OCI-LY3 (cell line): ENCODE results near the gene TMEM171.

Source experiments
- H2AFZ ChIP-seq: fragments of 200-600, 300-600 bp; shearing (Covaris generic); 2 replicates; pipeline ENCODE4 v1.6.0; 2014; ENCODE audit warnings: antibody characterized with exemption, low read depth, low read length
- H3K27ac ChIP-seq: fragments of 200-600, 300-600 bp; sonication (generic); 2 replicates; pipeline ENCODE4 v1.5.1; 2014; ENCODE audit warnings: mild to moderate bottlenecking, low read length, moderate library complexity, mixed read lengths
- H3K27me3 ChIP-seq: fragments of 200-600, 300-600 bp; sonication (generic); 2 replicates; pipeline ENCODE4 v1.6.1; 2014; ENCODE audit warnings: low read depth, low read length, mixed read lengths
- H3K36me3 ChIP-seq: fragments of 200-600, 300-600 bp; sonication (generic); replicated peaks from 2 replicates; pipeline ENCODE3; 2014; ENCODE audit warnings: low read depth, low read length, mixed read lengths
- H3K4me1 ChIP-seq: fragments of 300-600, 200-600 bp; sonication (generic); 2 replicates; pipeline ENCODE4 v1.6.1; 2014; ENCODE audit warnings: low read length, mixed read lengths
- H3K4me2 ChIP-seq: fragments of 200-600, 300-600 bp; sonication (generic); 2 replicates; pipeline ENCODE4 v1.6.1; 2014; ENCODE audit warnings: low read length, mixed read lengths
- H3K4me3 ChIP-seq: fragments of 300-600, 200-600 bp; sonication (generic); 2 replicates; pipeline ENCODE4 v1.5.1; 2014; ENCODE audit warnings: antibody characterized with exemption, mild to moderate bottlenecking, low read length, moderate library complexity
- H3K79me2 ChIP-seq: fragments of 300-600, 200-600 bp; shearing (Covaris generic); 2 replicates; pipeline ENCODE4 v1.6.1; 2014; ENCODE audit warnings: mild to moderate bottlenecking, low read length, mixed read lengths
- H3K9ac ChIP-seq: fragments of 300-600, 200-600 bp; shearing (Covaris generic); 2 replicates; pipeline ENCODE4 v1.6.0; 2014; ENCODE audit warnings: mild to moderate bottlenecking, low read length, moderate library complexity
- H3K9me3 ChIP-seq: fragments of 200-600, 300-600 bp; shearing (Covaris generic); 2 replicates; pipeline ENCODE4 v1.6.1; 2014; ENCODE audit warnings: low read length, mixed read lengths; ENCODE audit not compliant: insufficient read depth
- H4K20me1 ChIP-seq: fragments of 200-600, 300-600 bp; sonication (generic); 2 replicates; pipeline ENCODE4 v1.6.1; 2016; ENCODE audit warnings: low read length, mixed read lengths; ENCODE audit not compliant: insufficient read depth
- CTCF ChIP-seq: fragments of 200-600, 300-600 bp; sonication (generic); IDR thresholded peaks from 2 replicates; pipeline ENCODE4 v1.5.1; 2014; ENCODE audit warnings: antibody characterized with exemption, low read length, low read depth
- EZH2phosphoT487 ChIP-seq: fragments of 200-600 bp; shearing (Covaris generic); IDR thresholded peaks from 2 replicates; pipeline ENCODE4 v1.6.1; 2018; ENCODE audit warnings: antibody characterized with exemption, mixed run types, low read depth

Gene TMEM171

GRCh38 chr5:73158313-73158712 lies 37.9 kb downstream of the TMEM171 start:
- Histone ChIP-seq H3K4me3 (no peak overlapping the region), H3K27ac (no peak overlapping the region), H3K79me2 (no peaks in the 10 kb centered on the region), H3K4me1 (peaks cover 45% of the 10 kb centered on the region), H3K27me3 (peaks cover 84% of the 10 kb centered on the region), H3K36me3 (no peaks in the 10 kb centered on the region), H4K20me1 (peaks cover 69% of the 10 kb centered on the region), H3K9me3 (no peaks in the 10 kb centered on the region), H2AFZ (no peak overlapping the region), H3K4me2 (no peak overlapping the region; the same call in 1 of the 2 replicates), H3K9ac (no peak overlapping the region)
- TF ChIP-seq EZH2phosphoT487, result no peak
- TF ChIP-seq CTCF, result no peak

GRCh38 chr5:73160239-73160671 lies 39.9 kb downstream of the TMEM171 start:
- H3K4me2 ChIP-seq, result peak overlapping the region; percentile 63
- H3K27me3 ChIP-seq, result peaks cover 90% of the 10 kb centered on the region

GRCh38 chr5:73170522-73170921 lies 50.1 kb downstream of the TMEM171 start:
- Histone ChIP-seq H2AFZ (no peak overlapping the region), H3K9me3 (no peaks in the 10 kb centered on the region), H3K4me2 (no peak overlapping the region), H3K36me3 (no peaks in the 10 kb centered on the region), H3K4me3 (no peak overlapping the region), H3K4me1 (peaks cover 13% of the 10 kb centered on the region), H3K9ac (no peak overlapping the region), H3K79me2 (no peaks in the 10 kb centered on the region), H3K27ac (no peak overlapping the region), H3K27me3 (peaks cover 93% of the 10 kb centered on the region), H4K20me1 (peaks cover 50% of the 10 kb centered on the region)
- peak; percentile 47 for TF ChIP-seq CTCF
- no peak for TF ChIP-seq EZH2phosphoT487

More at GRCh38 chr5:73160239-73160671, 39.9 kb downstream of the TMEM171 start:
- Histone ChIP-seq H3K9me3 (no peaks in the 10 kb centered on the region), H2AFZ (no peak overlapping the region), H3K9ac (no peak overlapping the region), H3K4me1 (peaks cover 33% of the 10 kb centered on the region), H3K79me2 (no peaks in the 10 kb centered on the region), H3K36me3 (no peaks in the 10 kb centered on the region), H4K20me1 (peaks cover 65% of the 10 kb centered on the region), H3K4me3 (no peak overlapping the region), H3K27ac (no peak overlapping the region)
- TF ChIP-seq CTCF, result no peak
- peak; percentile 100 for TF ChIP-seq EZH2phosphoT487

- peaks cover 50% of the 10 kb centered on the region for H4K20me1 ChIP-seq
- H3K4me3 ChIP-seq, result no peak overlapping the region
- no peak overlapping the region for H2AFZ ChIP-seq
- no peak overlapping the region for H3K27ac ChIP-seq
- peaks cover 13% of the 10 kb centered on the region for H3K4me1 ChIP-seq
- no peak for TF ChIP-seq CTCF
- H3K36me3 ChIP-seq, result no peaks in the 10 kb centered on the region
- H3K79me2 ChIP-seq, result no peaks in the 10 kb centered on the region
- no peak overlapping the region for H3K4me2 ChIP-seq
- no peak overlapping the region for H3K9ac ChIP-seq
- H3K9me3 ChIP-seq, result no peaks in the 10 kb centered on the region
- H3K27me3 ChIP-seq, result peaks cover 93% of the 10 kb centered on the region
These were observed 51.1 kb downstream of the TMEM171 start for GRCh38 chr5:73171495-73171894.
